GM18858 (cell line): ENCODE results near the gene SLC25A41.

Experiments
- ATAC-seq: cut with Tn5 transposase; IDR thresholded peaks from one replicate; pipeline ENCODE4 v1.9.1; 2021; ENCODE audit not compliant: unreplicated experiment

SLC25A41 gene

GRCh38 chr19:6460099-6460884, 26.7 kb upstream of the SLC25A41 start:
- peak; percentile 50 for ATAC-seq

- ATAC-seq, result peak; percentile 13
These were observed 25.9 kb upstream of the SLC25A41 start, which contains the start of gene SLC25A23 for GRCh38 chr19:6459262-6460098. TSS of gene SLC25A23 (minus strand) at chr19:6459792. CDS start at chr19:6459628, 164 bp downstream.

GRCh38 chr19:6458695-6459261, 25.2 kb upstream of the SLC25A41 start:
- no peak for ATAC-seq

- no peak for ATAC-seq
These were observed 24.6 kb upstream of the SLC25A41 start for GRCh38 chr19:6457958-6458694.

GRCh38 chr19:6455924-6456323, 22.4 kb upstream of the SLC25A41 start:
- no peak for ATAC-seq

GRCh38 chr19:6453951-6454565, 20.5 kb upstream of the SLC25A41 start:
- ATAC-seq, result no peak

GRCh38 chr19:6452899-6453298, 19.3 kb upstream of the SLC25A41 start:
- no peak for ATAC-seq

GRCh38 chr19:6452223-6452614, 18.7 kb upstream of the SLC25A41 start:
- no peak for ATAC-seq

- ATAC-seq, result no peak
These were observed 18.1 kb upstream of the SLC25A41 start for GRCh38 chr19:6451583-6452222.

GRCh38 chr19:6450166-6450565, 16.6 kb upstream of the SLC25A41 start:
- no peak for ATAC-seq

- no peak for ATAC-seq
These were observed 14.5 kb upstream of the SLC25A41 start for GRCh38 chr19:6448045-6448444.

GRCh38 chr19:6446452-6446851, 12.9 kb upstream of the SLC25A41 start:
- no peak for ATAC-seq

GRCh38 chr19:6443986-6444385, 10.4 kb upstream of the SLC25A41 start:
- ATAC-seq, result no peak

- ATAC-seq, result no peak
These were observed 8.6 kb upstream of the SLC25A41 start for GRCh38 chr19:6442087-6442688.

- no peak for ATAC-seq
These were observed 7.3 kb upstream of the SLC25A41 start for GRCh38 chr19:6440905-6441304.

GRCh38 chr19:6439743-6440142, 6.2 kb upstream of the SLC25A41 start:
- ATAC-seq, result no peak

GRCh38 chr19:6433165-6433564, 398 bp downstream of the SLC25A41 start:
- ATAC-seq, result no peak

GRCh38 chr19:6431891-6432290, 1.7 kb downstream of the SLC25A41 start:
- ATAC-seq, result no peak

- no peak for ATAC-seq
These were observed 3.9 kb downstream of the SLC25A41 start for GRCh38 chr19:6429419-6430221.
